GM23248 (cell line): Measurements from ENCODE around the gene NCCRP1. TPM values are rescaled to one million over a fixed set of nuclear protein-coding genes. Genes with fewer than 3 reads are reported as not detected.

Experiments used
- DNase-seq: peaks from one replicate; pipeline ENCODE4 v3.0.0-alpha.2; 2015
- H2AFZ ChIP-seq: fragments of 200-600 bp; sonication (generic); 2 replicates; pipeline ENCODE4 v1.6.1; 2016; ENCODE audit warnings: antibody characterized with exemption
- H3F3A ChIP-seq: fragments of 200-600 bp; sonication (generic); 2 replicates; pipeline ENCODE4 v1.6.1; 2016; ENCODE audit warnings: mild to moderate bottlenecking, antibody characterized with exemption, mixed run types; ENCODE audit not compliant: insufficient read depth
- H3K27ac ChIP-seq: fragments of 200-600 bp; sonication (generic); 2 replicates; pipeline ENCODE4 v1.5.1; 2016; ENCODE audit warnings: mild to moderate bottlenecking
- H3K27me3 ChIP-seq: fragments of 200-600 bp; sonication (generic); replicated peaks from 2 replicates; pipeline ENCODE4 v1.6.1; 2016; ENCODE audit warnings: mild to moderate bottlenecking; ENCODE audit not compliant: insufficient read depth
- H3K36me3 ChIP-seq: fragments of 200-600 bp; sonication (generic); 2 replicates; pipeline ENCODE4 v1.6.1; 2016; ENCODE audit warnings: low read depth, mild to moderate bottlenecking
- H3K4me1 ChIP-seq: fragments of 200-600 bp; sonication (generic); 2 replicates; pipeline ENCODE4 v1.6.1; 2016; ENCODE audit warnings: mild to moderate bottlenecking; ENCODE audit not compliant: insufficient read depth
- H3K4me2 ChIP-seq: fragments of 200-600 bp; sonication (generic); one replicate; pipeline ENCODE4 v1.6.1; 2016; ENCODE audit warnings: mild to moderate bottlenecking; ENCODE audit not compliant: unreplicated experiment
- H3K4me3 ChIP-seq: fragments of 200-600 bp; sonication (generic); 2 replicates; pipeline ENCODE4 v1.5.1; 2016; ENCODE audit warnings: mild to moderate bottlenecking
- H3K79me2 ChIP-seq: fragments of 200-600 bp; sonication (generic); 2 replicates; pipeline ENCODE4 v1.6.1; 2016; ENCODE audit warnings: mild to moderate bottlenecking; ENCODE audit not compliant: insufficient read depth
- H3K9ac ChIP-seq: fragments of 200-600 bp; sonication (generic); 2 replicates; pipeline ENCODE4 v1.6.1; 2016; ENCODE audit warnings: mild to moderate bottlenecking
- H3K9me2 ChIP-seq: fragments of 200-600 bp; sonication (generic); 2 replicates; pipeline ENCODE4 v1.6.1; 2016; ENCODE audit warnings: mixed run types, mild to moderate bottlenecking, moderate library complexity; ENCODE audit not compliant: insufficient read depth
- H3K9me3 ChIP-seq: fragments of 200-600 bp; sonication (generic); one replicate; pipeline ENCODE4 v1.6.1; 2017; ENCODE audit warnings: low read depth
- H4K20me1 ChIP-seq: fragments of 200-600 bp; sonication (generic); 2 replicates; pipeline ENCODE4 v1.6.0; 2016; ENCODE audit not compliant: insufficient read depth
- EZH2 ChIP-seq: fragments of 200-600 bp; sonication (generic); IDR thresholded peaks from 2 replicates; pipeline ENCODE4 v1.6.1; 2018; ENCODE audit warnings: antibody characterized with exemption, mild to moderate bottlenecking; ENCODE audit not compliant: insufficient read depth, poor library complexity, severe bottlenecking
- EZH2phosphoT487 ChIP-seq: fragments of 200-600 bp; sonication (generic); IDR thresholded peaks from 2 replicates; pipeline ENCODE4 v1.6.1; 2018; ENCODE audit warnings: antibody characterized with exemption, moderate library complexity, mild to moderate bottlenecking, low read depth; ENCODE audit not compliant: insufficient read depth
- WGBS, 2 experiments: methylation state at CpG; one replicate each; pipeline ENCODE4 v1.1.6; 2015 to 2017; ENCODE audit warnings: low lambda C conversion rate in 2 of 2, low coverage in 1 of 2; ENCODE audit errors: missing lambda C conversion rate in 2 of 2; 5-methylcytosine and 5-hydroxymethylcytosine counted together
- in situ Hi-C: fragments of 300-500 bp; cut with MboI; formaldehyde crosslinking; loops from 2 replicates; pipeline ENCODE4 v1.15.0; 2020
- polyA plus RNA-seq: library from polyadenylated mRNA; unstranded; fragments of >200 nt; fragmentation: Nextera tagmentation; extraction: Ambion mirVana; gene quantifications from 2 replicates; pipeline ENCODE4 v1.2.1, GENCODE V29; 2016
- total RNA-seq: library from RNA; depleted of rRNA; stranded (reverse); fragments of >200 nt; shearing (Covaris generic); gene quantifications from 2 replicates; pipeline ENCODE4 v1.2.3, GENCODE V29; 2014

Gene NCCRP1
- total and polyA plus RNA-seq, 2 experiments from 2014 or later, result not detected

GRCh38 chr19:39230096-39230764 is 33.5 kb downstream of the NCCRP1 start:
- in situ Hi-C loops, result no loop called here
- Histone ChIP-seq H3K27ac (no peak overlapping the region), H3K4me3 (no peak overlapping the region), H3K9ac (no peak overlapping the region), H3K27me3 (peaks cover 21% of the 10 kb centered on the region), H3K4me1 (no peaks in the 10 kb centered on the region), H3F3A (no peaks in the 10 kb centered on the region), H3K36me3 (no peaks in the 10 kb centered on the region), H3K9me2 (no peaks in the 10 kb centered on the region), H2AFZ (no peak overlapping the region), H4K20me1 (no peaks in the 10 kb centered on the region), H3K79me2 (no peaks in the 10 kb centered on the region), H3K4me2 (no peak overlapping the region), H3K9me3 (no peaks in the 10 kb centered on the region)
- 35 to 45% methylated on average over 2 of the region's 2 CpGs for WGBS, 2 experiments
- DNase-seq, result no peak
- TF ChIP-seq EZH2phosphoT487 (no peak), EZH2 (no peak)

- no peaks in the 10 kb centered on the region for H3K36me3 ChIP-seq
- H3K4me3 ChIP-seq, result no peak overlapping the region
- no peaks in the 10 kb centered on the region for H4K20me1 ChIP-seq
- WGBS, 2 experiments, result 52 to 55% methylated on average over 5 of the region's 5 CpGs
- H3K79me2 ChIP-seq, result no peaks in the 10 kb centered on the region
- H3F3A ChIP-seq, result no peaks in the 10 kb centered on the region
- no peak for DNase-seq
- no peak overlapping the region for H3K27ac ChIP-seq
- peaks cover 14% of the 10 kb centered on the region for H3K27me3 ChIP-seq
- H3K9me2 ChIP-seq, result no peaks in the 10 kb centered on the region
- no peak overlapping the region for H3K4me2 ChIP-seq
- no peak overlapping the region for H3K9ac ChIP-seq
- in situ Hi-C loops, result no loop called here
- TF ChIP-seq EZH2phosphoT487 (no peak), EZH2 (no peak)
- no peaks in the 10 kb centered on the region for H3K4me1 ChIP-seq
- H2AFZ ChIP-seq, result no peak overlapping the region
- H3K9me3 ChIP-seq, result no peaks in the 10 kb centered on the region
Measured at GRCh38 chr19:39232708-39233107, 35.9 kb downstream of the NCCRP1 start.

- in situ Hi-C loops, result no loop called here
- H3K9me3 ChIP-seq, result no peaks in the 10 kb centered on the region
- 37 to 40% methylated on average over 9 to 12 of the region's 12 CpGs for WGBS, 2 experiments
- H3K27ac ChIP-seq, result no peak overlapping the region
- no peak for DNase-seq
- no peaks in the 10 kb centered on the region for H3F3A ChIP-seq
- TF ChIP-seq EZH2phosphoT487 (no peak), EZH2 (no peak)
- no peak overlapping the region for H3K4me3 ChIP-seq
- H3K36me3 ChIP-seq, result no peaks in the 10 kb centered on the region
- no peak overlapping the region for H3K9ac ChIP-seq
- no peak overlapping the region for H2AFZ ChIP-seq
- H3K4me1 ChIP-seq, result no peaks in the 10 kb centered on the region
- H3K79me2 ChIP-seq, result no peaks in the 10 kb centered on the region
- peaks cover 34% of the 10 kb centered on the region for H3K27me3 ChIP-seq
- no peak overlapping the region for H3K4me2 ChIP-seq
- H4K20me1 ChIP-seq, result no peaks in the 10 kb centered on the region
- no peaks in the 10 kb centered on the region for H3K9me2 ChIP-seq
Measured at GRCh38 chr19:39236527-39236926, 39.8 kb downstream of the NCCRP1 start.

DNA sequence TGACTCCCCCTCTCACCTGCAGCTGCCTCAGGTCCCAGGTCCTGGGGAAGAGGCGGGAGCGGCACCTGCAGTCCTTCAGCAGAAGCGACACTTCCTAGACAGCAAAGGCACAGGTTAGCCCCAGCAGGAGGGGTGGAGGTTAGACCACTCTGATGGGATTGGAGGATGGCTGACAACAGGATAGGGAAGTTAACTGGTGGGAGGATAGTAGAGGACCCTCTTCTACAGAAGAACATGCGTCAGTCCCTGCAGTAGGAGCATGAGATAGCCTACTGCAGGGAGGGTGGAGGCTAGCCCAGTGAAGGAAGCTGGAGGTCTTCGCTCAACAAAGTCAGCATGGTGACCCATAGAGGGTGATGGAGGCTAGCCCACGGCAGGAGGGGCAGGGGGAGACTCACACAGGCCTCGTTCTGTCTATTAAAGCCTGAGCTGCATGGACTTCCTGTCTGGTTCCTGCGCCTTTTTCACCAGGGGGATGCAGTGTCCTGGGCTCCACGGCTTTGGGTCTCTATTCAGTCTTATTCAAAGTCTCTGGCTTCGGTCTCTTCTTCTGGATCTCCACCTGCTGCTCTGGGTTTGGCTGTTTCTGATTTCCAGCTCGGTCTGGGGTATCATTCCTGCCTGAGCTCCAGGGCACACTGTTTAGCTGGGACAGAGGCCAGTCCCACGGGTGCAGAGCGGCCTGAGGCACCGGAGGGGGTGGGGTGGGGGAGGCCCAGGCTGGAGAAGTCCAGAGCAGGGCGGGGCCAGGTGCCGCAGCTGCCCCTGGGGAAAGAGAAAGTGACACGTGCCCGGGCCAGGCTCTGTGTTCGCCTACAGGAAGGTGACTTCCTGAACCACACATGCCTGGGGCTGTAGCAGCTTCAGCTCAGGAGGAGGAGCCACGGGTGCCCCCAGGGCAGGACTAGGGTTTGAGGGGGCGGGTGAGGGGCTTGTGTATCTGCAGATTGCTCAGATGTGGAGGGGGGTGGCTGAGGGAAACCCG is 40.7 kb downstream of the NCCRP1 start:
- Histone ChIP-seq H3K27me3 (peaks cover 34% of the 10 kb centered on the region), H3K4me1 (no peaks in the 10 kb centered on the region), H3K4me2 (no peak overlapping the region), H3K4me3 (no peak overlapping the region), H3K9me2 (no peaks in the 10 kb centered on the region), H3K27ac (no peak overlapping the region), H2AFZ (no peak overlapping the region), H3F3A (no peaks in the 10 kb centered on the region), H4K20me1 (no peaks in the 10 kb centered on the region), H3K79me2 (no peaks in the 10 kb centered on the region), H3K36me3 (no peaks in the 10 kb centered on the region), H3K9me3 (no peaks in the 10 kb centered on the region), H3K9ac (no peak overlapping the region)
- TF ChIP-seq EZH2 (no peak), EZH2phosphoT487 (no peak)
- in situ Hi-C loops, result no loop called here
- no peak for DNase-seq
- WGBS, 2 experiments, result 30 to 32% methylated on average over 18 to 22 of the region's 22 CpGs
